Left forelimb (tissue), 1 donor: ENCODE measurements around the gene GC.
"Not testable (repeated sequence)": the region's sequence is repeated elsewhere in the genome, so short reads cannot be mapped to it uniquely, and the experiment has no call there.

Experiments used
- DNase-seq: peaks from one replicate; pipeline ENCODE4 v3.0.0-alpha.2; 2018; ENCODE audit warnings: low spot score

The GC gene, protein sequence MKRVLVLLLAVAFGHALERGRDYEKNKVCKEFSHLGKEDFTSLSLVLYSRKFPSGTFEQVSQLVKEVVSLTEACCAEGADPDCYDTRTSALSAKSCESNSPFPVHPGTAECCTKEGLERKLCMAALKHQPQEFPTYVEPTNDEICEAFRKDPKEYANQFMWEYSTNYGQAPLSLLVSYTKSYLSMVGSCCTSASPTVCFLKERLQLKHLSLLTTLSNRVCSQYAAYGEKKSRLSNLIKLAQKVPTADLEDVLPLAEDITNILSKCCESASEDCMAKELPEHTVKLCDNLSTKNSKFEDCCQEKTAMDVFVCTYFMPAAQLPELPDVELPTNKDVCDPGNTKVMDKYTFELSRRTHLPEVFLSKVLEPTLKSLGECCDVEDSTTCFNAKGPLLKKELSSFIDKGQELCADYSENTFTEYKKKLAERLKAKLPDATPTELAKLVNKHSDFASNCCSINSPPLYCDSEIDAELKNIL

DNA sequence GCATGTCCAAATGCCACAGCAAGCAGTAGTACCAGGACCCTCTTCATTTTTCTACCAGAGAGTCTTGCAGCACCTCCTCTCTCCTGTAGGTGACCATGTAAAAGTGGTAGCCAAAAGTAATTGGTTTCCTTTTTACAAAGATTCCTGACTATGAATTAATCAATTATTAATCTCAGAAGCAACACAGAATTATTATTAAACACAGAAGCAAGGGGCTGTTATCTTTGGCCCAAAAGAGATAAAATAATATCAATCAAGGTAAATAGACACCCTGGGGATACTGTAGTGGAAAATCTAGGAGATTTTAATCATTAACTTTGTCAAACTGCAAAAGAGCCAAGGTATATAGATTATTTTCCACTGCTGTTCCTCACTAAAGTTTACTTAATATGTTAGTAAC, at the start of gene GC:
Gene GC (minus strand): TSS at position 108 of the 400 bp plus-strand sequence. CDS start 61 bp downstream, at position 47.
- no peak for DNase-seq

DNA sequence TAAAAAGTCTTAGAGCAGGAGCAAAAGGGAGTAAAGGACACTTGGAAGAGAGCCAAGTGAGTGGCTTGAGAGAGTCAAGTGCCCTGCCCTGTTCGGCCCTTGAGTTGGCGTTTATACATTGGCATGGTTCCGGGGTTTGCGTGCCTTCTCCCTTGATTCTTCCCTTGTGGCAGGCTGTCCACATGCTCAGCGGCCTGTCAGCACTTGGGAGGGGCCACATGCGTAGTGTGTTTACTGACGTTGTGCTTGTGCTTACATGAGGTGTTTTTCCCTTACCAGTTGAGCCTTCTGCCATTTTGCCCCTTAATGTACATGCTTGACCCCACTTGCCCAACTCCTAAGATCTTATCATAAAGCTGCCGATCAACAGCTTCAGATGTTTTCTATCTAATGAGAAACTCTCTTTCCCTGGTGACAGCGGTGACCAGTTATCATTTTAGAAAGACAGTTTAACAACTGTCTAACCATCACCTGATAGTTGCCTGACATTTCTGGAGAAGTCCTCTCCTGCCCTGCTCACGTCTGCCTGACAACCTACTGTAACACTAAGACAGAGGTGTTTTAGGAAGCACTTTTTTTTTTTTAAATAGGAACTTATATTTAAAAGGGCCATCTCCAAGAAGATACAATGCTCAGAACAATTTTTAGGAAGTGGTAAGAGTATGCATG, 49.5 kb upstream of the GC start:
- no peak for DNase-seq

DNA sequence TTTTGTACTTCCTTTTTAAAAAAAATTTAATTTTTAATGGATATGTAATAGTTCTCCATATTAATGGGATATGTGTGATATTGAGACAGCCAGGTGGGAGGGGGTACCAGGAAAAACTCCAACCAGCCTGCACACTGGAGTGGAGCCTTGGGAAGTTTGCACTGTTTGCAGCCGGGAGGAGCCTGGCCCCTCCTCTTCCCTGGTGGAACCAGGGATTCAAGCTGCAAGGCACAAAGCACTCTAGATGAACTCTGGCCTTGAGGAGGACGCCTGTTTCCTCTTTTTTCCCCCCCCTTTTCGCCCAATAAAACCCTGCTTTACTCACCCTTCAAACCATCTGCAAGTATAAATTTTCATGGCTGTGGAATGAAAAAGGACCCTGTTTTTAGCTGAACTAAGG, 48.2 kb upstream of the GC start:
- DNase-seq, result no peak

DNA sequence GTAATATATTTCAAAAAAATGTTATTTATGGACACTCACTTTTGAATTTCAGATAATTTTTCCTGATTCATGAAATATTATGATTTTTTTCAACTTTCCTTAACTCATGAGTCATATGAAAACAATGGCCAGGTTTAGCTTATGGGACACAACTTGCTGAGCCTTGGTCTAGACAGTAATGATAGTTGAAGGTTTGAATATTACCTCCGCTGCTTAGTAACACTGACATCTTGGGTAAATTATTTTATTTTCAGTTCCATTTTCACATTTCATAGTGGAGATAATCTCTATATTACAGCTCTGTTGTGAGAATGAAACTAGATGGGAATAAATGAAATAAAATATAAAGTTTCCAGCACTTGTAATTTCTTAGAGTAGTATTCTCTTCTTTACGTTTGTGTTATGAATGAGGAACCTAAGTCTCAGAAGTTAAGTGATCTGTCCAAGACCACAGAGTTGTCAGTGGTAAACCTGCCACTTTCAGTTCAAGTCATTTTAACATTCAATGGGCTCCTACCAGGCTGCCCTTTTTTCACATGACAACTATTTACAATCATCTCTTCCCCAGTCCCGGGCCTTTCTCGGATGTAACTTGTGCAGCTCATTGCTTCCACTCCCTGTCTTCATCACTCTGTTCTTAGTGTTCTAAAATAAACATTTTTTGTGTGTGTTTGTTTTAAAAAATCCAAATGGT, 46.8 kb upstream of the GC start:
- DNase-seq, result no peak

DNA sequence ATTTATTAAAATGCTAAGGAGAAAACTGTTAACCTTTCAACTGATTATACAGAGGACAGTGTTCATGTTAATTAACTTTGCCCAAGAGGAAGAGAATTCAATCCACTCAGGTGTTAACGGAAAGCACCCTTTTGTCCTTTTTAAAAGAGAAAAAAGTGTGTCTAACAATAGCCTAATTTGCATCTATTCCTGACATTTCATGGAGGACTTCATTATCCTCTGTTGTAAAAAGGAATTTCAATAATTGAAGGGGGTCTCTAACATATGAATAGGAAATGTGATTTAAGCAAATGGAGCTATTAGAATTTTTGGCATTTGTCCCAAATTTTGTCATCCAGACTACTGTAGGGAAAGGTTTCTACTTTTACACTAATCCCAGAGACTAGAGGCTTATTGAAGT, 44.6 kb upstream of the GC start:
- no peak for DNase-seq

DNA sequence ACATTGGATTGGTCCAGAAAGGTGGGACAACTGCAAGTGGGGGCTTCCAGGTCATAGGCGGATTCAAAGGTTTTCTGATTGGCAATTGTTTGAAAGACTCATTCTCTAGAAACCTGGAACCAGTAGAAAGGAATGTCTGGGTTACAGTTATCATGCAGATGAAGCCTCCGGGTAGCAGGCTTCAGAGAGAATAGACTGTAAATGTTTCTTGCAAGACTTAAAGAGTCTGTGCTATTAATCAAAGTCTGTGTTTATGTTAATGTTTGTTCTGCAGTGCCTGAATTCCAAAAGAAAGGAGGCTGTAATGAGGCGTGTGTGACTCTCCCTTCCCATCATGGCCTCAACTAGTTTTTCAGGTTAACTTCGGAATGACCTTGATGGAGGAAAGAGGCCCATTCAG, 43.9 kb upstream of the GC start:
- no peak for DNase-seq

DNA sequence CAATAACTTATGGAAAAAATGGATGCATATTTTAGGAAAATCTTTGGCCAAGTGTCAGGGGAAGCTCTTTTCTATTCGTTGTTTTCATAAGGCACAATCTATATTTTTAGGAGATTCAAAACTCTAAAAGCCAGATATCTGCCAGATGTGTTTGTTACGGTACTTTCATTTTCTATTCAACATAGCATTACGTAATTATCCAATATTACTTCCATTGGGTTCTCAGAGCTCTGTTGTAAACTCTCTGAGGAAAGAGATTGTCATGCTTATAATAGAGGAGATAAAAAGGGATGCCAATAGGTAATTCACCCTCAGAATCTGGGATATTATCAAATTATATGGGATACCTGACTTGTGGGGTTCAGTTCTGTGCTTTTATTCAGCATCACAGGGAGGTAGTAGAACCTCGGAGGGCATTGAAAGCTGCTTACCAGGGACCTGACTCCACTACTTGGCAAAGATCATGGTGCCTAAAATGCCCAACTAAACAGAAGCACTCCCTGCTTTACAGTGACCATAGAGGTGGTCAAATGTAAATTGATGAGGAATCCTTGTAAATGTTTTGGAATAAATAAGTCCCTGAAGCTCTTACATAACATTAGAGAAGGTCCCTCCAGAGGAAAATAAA, 32.9 kb upstream of the GC start:
- no peak for DNase-seq

DNA sequence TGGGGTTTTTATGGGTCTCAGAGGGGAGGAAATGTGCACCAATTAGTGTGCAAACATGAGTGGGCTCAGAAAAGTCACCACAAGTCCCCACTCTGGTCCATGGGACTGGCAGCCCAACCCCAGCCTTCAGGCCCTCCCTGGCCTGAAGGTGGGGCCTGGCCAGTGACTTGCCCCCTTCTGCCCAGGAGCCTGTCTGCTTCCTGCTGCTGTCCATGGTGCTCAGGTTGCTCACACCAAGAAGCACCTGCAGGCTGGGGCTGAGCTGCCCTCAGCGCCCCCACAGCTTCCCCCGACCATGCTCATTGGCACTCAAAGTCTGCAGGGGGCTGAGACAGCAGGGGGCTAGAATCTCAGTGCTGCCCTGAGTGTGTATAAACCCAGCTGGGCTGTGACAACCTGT, 30.6 kb upstream of the GC start:
- DNase-seq, result no peak

DNA sequence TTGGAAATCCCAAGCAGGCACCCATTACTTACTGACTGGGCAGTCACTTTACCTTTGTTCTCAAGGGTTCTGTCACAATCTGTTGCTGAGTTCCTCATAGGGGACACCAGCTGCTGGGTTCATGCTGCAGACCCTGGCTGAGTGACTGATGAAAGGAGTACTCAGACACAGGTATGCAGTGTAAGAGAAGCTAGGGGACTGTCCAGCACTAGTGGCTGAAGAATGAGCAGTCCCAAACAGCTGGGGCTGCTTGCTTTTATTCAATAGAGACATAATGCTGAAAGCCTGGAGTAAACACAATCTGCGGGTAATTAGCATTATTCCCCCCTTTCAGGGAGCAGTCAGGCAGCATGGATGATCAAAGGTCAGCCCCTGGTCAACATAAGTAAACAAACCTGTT, 25.9 kb upstream of the GC start:
- DNase-seq, result not testable (repeated sequence)

DNA sequence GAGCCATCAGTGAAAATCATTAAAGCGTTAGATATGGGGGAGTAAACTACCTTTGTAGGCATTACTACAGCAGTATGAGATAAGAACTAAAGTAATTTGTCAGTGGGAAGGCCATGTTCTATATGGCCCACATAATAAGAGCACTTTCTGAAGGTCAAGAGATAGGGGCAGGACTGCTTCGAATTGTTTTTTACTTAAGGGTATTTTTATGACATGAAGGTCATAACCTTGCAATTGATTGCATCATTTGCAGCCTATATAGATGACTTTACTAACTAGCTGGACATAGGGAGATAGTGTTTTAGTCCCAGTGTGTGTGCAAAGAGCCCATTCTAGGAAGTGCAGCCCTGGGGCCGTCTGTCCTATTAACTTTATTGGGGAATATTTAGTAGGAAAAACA, 23.6 kb upstream of the GC start:
- no peak for DNase-seq

DNA sequence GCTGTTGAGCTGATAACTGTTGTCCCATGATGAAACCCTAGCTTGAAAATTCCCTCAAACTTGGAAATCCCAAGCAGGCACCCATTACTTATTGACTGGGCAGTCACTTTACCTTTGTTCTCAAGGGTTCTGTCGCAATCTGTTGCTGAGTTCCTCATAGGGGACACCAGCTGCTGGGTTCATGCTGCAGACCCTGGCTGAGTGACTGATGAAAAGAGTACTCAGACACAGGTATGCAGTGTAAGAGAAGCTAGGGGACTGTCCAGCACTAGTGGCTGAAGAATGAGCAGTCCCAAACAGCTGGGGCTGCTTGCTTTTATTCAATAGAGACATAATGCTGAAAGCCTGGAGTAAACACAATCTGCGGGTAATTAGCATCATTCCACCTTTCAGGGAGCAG, 21.4 kb upstream of the GC start:
- not testable (repeated sequence) for DNase-seq

DNA sequence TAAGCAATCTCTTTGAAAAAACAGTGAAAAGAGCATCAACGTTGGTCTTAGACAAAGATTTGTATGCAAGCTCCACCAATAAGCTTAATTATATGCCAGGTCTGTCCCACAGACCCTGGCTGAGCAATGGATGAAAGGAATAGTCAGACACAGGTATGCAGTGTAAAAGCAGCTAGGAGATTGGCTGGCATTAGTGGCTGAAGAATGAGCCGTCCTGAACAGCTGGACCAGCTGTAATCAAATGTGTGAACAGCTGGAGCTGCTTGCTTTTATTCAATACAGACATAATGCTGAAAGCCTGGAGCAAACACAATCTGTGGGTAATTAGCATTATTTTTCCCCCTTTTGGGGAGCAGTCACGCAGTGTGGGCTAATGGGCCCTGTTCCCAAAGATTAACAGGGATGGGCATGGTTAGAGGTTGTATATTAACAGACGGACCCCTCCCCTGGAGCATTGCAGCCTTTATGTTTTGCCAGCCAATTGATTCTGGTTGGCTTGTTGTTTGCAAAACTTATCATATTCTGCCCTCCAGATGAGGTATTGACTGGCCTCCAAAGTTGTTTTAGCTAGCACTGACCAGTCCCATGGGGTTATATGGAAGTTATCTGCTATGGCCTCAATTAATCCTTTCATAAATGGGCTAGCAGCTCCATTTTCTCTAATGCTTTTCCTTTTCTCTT, 20.3 kb upstream of the GC start:
- DNase-seq, result not testable (repeated sequence)

DNA sequence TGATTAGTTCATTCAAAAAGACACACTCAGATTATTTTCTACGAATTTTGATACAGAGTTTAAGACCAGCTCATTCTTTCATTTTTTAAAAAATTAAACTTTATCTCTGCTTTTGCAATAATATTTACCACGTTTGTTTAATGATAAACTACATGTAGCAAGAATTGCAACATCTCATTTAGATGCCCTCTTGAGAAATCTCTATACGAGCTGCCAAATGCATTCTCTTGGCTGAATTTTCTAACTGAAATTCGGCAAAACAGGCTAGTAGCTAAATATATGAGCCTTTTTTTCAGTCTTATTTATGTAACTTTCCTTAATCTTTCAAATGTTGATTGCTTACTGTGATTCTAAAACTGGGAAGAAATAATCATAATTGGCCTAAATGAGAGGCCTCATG, 2.1 kb upstream of the GC start:
- DNase-seq, result no peak

DNA sequence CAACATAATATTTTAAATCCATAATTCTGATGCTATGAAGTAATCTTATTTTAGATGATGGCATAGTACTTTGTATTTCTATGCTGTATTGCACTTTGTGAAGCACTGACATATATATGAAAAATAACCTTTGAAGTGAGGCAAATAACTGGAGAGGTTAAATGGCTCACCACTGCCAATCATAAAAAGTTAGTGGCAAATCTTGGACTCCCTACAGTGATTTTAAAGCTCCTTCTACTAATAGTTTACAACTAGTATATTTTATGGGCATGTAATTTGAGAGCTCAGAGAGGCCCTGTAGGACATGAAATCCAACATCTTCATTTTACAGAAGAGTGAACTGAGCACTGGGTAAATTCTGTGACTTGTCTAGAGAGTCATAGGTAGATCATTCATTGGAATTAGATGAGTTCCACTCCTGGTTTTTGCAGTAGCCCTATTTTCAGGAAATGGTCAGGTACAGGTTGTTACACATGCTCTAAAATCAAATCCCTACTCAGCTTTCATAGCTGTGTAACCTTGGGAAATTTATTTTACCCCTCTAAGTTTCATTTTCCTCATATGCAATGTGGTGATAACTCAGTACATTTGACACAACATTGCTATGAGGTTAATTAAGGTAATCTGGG, 804 bp upstream of the GC start:
- no peak for DNase-seq

DNA sequence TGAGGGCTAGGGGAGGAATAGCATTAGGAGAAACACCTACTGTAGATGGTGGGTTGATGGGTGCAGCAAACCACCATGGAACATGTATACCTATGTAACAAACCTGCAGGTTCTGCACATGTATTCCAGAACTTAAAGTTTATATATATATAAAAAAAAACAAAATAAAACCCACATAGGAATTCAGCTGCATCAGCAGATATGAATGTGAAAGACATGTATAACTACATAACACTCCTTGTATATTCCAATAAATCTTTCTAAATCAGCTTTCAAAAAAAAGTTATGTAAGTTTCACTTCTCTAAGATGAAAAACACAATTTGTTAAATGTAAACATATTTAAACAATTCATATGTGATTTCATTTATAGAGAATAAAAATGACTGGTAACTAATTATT, 6.0 kb downstream of the GC start:
- DNase-seq, result no peak

DNA sequence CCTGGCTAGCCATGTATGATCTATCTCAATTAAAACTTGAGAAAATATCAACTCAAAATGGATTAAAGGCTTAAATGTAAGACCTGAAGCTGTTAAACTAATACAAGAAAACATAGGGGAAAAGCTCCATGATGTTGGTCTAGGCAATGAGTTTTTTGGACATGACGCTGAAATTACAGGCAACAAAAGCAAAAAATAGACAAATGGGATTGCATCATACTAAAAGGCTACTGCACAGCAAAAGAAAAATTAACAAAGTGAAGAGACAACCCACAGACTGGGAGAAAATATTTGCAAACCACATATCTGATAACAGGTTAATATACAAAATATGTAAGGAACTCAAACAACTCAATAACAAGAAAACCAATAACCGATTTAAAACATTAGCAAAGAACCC, 8.4 kb downstream of the GC start:
- no peak for DNase-seq

DNA sequence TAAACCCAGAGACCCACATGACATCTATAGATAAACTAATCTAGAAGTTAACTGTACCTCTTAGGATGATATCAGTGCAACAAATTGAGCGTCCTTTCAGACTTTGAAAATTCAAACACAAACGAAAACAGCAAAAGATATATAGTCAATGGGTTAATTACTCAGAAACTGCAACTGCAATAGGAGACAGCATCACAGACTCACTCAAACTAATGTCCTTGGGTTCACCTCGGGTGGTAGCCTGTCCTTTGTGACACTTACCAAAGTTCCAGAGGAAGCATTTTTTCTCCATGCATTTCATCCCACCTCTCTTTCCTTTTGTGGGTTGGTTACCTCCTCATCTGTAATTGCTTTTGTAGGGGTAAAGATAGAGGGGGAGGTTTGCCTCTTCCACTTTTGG, 9.7 kb downstream of the GC start:
- DNase-seq, result no peak

DNA sequence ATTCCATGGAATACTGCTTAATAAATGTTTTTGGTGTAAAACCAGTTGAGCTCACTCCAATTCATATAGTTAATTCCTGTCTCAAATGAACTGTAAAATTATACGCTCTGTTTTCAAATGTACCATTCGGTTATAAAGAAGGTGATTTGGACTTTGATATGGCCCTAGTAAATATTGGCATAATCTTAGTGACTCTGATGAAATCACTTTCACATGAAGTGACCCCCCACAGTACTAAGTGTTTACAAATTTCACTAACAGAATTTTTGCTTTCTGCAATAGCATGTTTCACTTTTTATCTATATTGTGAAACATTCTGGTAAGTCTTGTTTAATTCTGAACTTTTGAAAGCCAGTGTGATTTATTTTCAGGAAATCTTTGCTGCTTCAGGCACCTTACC, 10.9 kb downstream of the GC start:
- no peak for DNase-seq

DNA sequence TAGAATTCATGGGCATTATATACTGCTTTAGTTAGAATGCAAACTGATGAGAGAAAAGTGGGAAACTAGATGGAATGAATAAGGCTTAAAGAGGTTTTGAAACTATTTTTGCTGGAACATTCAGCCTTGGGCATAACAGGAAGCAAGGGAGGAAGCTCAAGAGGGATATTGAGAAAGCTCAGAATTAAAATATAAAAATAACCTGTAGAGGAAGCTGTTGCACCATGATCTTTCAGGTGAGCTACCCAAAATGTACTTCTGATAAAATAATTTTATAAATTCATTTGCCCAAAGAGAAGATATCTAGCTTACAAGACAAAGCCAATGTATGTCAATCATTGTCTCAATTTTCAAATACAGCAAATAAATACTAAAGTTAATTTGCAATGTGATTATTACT, 11.3 kb downstream of the GC start:
- DNase-seq, result no peak

DNA sequence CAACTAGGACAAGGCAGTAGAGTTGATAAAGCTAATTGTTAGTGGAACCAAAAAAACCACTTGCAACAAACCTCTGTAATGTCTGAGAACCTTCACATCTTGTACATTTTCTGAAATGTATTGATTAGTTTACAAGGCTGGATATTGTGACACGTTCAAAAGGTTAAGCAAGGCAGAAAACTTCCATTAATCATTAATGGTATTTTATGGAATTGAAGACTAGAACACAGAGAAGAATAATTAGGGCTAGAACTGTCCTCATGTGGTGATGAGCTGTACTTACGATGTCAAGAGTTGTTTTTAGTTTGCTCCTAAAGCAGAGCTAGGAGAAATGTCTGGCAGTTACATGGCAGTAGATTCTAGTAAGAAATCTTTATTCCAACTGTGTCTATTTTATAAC, 12.3 kb downstream of the GC start:
- DNase-seq, result no peak

DNA sequence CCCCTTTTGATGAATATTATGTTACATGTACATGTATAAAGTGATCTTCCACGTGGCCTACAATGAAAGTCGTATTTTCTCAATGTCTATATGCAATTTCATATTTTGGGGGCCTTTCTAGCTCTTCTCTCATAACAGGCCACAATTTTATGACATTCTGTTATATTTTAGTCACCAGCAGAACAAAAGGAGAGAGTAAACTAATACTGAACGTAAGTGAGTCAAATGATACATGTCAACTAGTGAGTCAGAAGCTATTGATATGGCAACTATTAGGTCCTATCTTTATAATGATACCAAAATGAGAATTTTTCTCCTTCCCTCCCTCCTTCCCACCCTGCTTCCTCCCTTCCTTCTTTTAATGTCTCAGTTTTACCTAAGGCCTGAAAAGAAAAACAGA, 14.4 kb downstream of the GC start:
- DNase-seq, result no peak

DNA sequence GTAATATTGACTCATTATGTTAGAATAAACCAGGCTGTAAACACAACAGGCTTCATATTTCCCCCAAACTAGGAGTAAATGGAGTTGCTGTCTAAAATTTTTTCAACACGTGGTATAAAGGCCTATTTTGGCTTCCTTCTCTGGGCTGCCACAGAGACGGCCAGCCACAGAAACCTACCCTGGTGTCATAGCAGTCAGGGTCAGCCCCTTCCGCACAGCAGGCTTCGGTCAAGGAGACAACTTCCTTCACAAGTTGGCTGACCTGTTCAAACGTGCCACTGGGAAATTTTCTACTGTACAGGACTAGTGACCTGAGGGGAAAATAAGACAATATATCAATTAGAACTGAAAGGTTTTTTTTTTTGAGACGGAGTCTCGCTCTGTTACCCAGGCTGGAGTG, 15.8 kb downstream of the GC start:
- DNase-seq, result no peak
